Measurements from ENCODE around the gene PHTF1.

PHTF1 gene

GRCh38 chr1:113675302-113675701, 84.0 kb downstream of the PHTF1 start:
- in situ Hi-C loops (cut with MboI; ENCODE audit: low sequenced_read_pairs): loop anchor here (25.0 kb wide), 2 partner anchors 538 to 938 kb away; no protein-coding TSS in a partner anchor

- in situ Hi-C loops (cut with MboI; ENCODE audit: low sequenced_read_pairs): no loop called here
Measured at GRCh38 chr1:113674591-113674990, 84.7 kb downstream of the PHTF1 start.

GRCh38 chr1:113672491-113672890, 86.8 kb downstream of the PHTF1 start:
- in situ Hi-C loops (cut with MboI; ENCODE audit: low sequenced_read_pairs): no loop called here

- in situ Hi-C loops (cut with MboI; ENCODE audit: low sequenced_read_pairs): no loop called here
Measured at GRCh38 chr1:113670650-113671049, 88.6 kb downstream of the PHTF1 start.

- in situ Hi-C loops (cut with MboI; ENCODE audit: low sequenced_read_pairs): no loop called here
Measured at GRCh38 chr1:113669988-113670387, 89.3 kb downstream of the PHTF1 start.

- in situ Hi-C loops (cut with MboI; ENCODE audit: low sequenced_read_pairs): no loop called here
Measured at GRCh38 chr1:113666126-113666525, 93.2 kb downstream of the PHTF1 start.

- in situ Hi-C loops (cut with MboI; ENCODE audit: low sequenced_read_pairs): no loop called here
Measured at GRCh38 chr1:113665071-113665470, 94.2 kb downstream of the PHTF1 start.

GRCh38 chr1:113663165-113663951, 95.9 kb downstream of the PHTF1 start:
- in situ Hi-C loops (cut with MboI; ENCODE audit: low sequenced_read_pairs): no loop called here

GRCh38 chr1:113662101-113662500, 97.2 kb downstream of the PHTF1 start:
- in situ Hi-C loops (cut with MboI; ENCODE audit: low sequenced_read_pairs): no loop called here

GRCh38 chr1:113660088-113660487, 99.2 kb downstream of the PHTF1 start:
- in situ Hi-C loops (cut with MboI; ENCODE audit: low sequenced_read_pairs): no loop called here

GRCh38 chr1:113659556-113659955, 99.7 kb downstream of the PHTF1 start:
- in situ Hi-C loops (cut with MboI; ENCODE audit: low sequenced_read_pairs): no loop called here

- in situ Hi-C loops (cut with MboI; ENCODE audit: low sequenced_read_pairs): no loop called here
Measured at GRCh38 chr1:113659035-113659434, 100.3 kb downstream of the PHTF1 start.

GRCh38 chr1:113657556-113658063, 101.7 kb downstream of the PHTF1 start:
- in situ Hi-C loops (cut with MboI; ENCODE audit: low sequenced_read_pairs): no loop called here

- in situ Hi-C loops (cut with MboI; ENCODE audit: low sequenced_read_pairs): no loop called here
Measured at GRCh38 chr1:113657126-113657525, 102.2 kb downstream of the PHTF1 start.

GRCh38 chr1:113654883-113655282, 104.4 kb downstream of the PHTF1 start:
- in situ Hi-C loops (cut with MboI; ENCODE audit: low sequenced_read_pairs): no loop called here

GRCh38 chr1:113653741-113654140, 105.5 kb downstream of the PHTF1 start:
- in situ Hi-C loops (cut with MboI; ENCODE audit: low sequenced_read_pairs): no loop called here

GRCh38 chr1:113652771-113653170, 106.5 kb downstream of the PHTF1 start:
- in situ Hi-C loops (cut with MboI; ENCODE audit: low sequenced_read_pairs): no loop called here

- in situ Hi-C loops (cut with MboI; ENCODE audit: low sequenced_read_pairs): no loop called here
Measured at GRCh38 chr1:113648478-113648877, 110.8 kb downstream of the PHTF1 start.

GRCh38 chr1:113647164-113647563, 112.1 kb downstream of the PHTF1 start:
- in situ Hi-C loops (cut with MboI; ENCODE audit: low sequenced_read_pairs): no loop called here

Data from HL-60/S4 treated with retinoic acid at 250 ng/mL for 4 days and 3 days (cell line).